Mesothelial cell of epicardium (in vitro differentiated cells): ENCODE data around the gene LAMC3. TPM values are rescaled to one million over a fixed set of nuclear protein-coding genes. Genes with fewer than 3 reads are reported as not detected.

Source experiments
- DNase-seq, 2 experiments: peaks; one replicate each; pipeline ENCODE4 v3.0.0; 2021; ENCODE audit warnings: low spot score in 2 of 2; ENCODE audit not compliant: unreplicated experiment in 2 of 2
- H3K27ac Mint-ChIP-seq: 2 replicates; pipeline ENCODE4 v1.8.0; 2021; ENCODE audit warnings: mixed read lengths
- H3K27me3 Mint-ChIP-seq: 2 replicates; pipeline ENCODE4 v1.8.0; 2021; ENCODE audit warnings: low read depth, mixed read lengths
- H3K36me3 Mint-ChIP-seq: 2 replicates; pipeline ENCODE4 v1.8.0; 2021; ENCODE audit warnings: mixed read lengths
- H3K4me1 Mint-ChIP-seq: 2 replicates; pipeline ENCODE4 v1.8.0; 2021; ENCODE audit warnings: mixed read lengths
- H3K4me3 Mint-ChIP-seq: 2 replicates; pipeline ENCODE4 v1.8.0; 2021; ENCODE audit warnings: mild to moderate bottlenecking, moderate library complexity, mixed read lengths
- H3K9me3 Mint-ChIP-seq: 2 replicates; pipeline ENCODE4 v1.8.0; 2021; ENCODE audit warnings: mixed read lengths
- total RNA-seq: library from RNA; stranded (reverse); gene quantifications from 3 replicates; pipeline ENCODE4 v1.2.1, GENCODE V29; 2021
- TF ChIP-seq, protein P1 (sequence below): fragments of 200-600 bp; sonication (generic); IDR thresholded peaks from one replicate; pipeline ENCODE4 v1.5.0; 2021; ENCODE audit warnings: antibody characterized with exemption; ENCODE audit not compliant: unreplicated experiment

Gene LAMC3
- total RNA-seq, 1 donor from 2014 or later: 18.3 TPM

- H3K4me3 Mint-ChIP-seq: no peak overlapping the region
- H3K9me3 Mint-ChIP-seq: no peaks in the 10 kb centered on the region
- H3K4me1 Mint-ChIP-seq: no peaks in the 10 kb centered on the region
- TF ChIP-seq, protein P1, sequence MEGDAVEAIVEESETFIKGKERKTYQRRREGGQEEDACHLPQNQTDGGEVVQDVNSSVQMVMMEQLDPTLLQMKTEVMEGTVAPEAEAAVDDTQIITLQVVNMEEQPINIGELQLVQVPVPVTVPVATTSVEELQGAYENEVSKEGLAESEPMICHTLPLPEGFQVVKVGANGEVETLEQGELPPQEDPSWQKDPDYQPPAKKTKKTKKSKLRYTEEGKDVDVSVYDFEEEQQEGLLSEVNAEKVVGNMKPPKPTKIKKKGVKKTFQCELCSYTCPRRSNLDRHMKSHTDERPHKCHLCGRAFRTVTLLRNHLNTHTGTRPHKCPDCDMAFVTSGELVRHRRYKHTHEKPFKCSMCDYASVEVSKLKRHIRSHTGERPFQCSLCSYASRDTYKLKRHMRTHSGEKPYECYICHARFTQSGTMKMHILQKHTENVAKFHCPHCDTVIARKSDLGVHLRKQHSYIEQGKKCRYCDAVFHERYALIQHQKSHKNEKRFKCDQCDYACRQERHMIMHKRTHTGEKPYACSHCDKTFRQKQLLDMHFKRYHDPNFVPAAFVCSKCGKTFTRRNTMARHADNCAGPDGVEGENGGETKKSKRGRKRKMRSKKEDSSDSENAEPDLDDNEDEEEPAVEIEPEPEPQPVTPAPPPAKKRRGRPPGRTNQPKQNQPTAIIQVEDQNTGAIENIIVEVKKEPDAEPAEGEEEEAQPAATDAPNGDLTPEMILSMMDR: no peak
- no peak for DNase-seq
- H3K27me3 Mint-ChIP-seq: peaks cover 15% of the 10 kb centered on the region
- H3K27ac Mint-ChIP-seq: no peak overlapping the region
- no peaks in the 10 kb centered on the region for H3K36me3 Mint-ChIP-seq
These were observed 34.3 kb upstream of the LAMC3 start for GRCh38 chr9:130974697-130975096.

DNA sequence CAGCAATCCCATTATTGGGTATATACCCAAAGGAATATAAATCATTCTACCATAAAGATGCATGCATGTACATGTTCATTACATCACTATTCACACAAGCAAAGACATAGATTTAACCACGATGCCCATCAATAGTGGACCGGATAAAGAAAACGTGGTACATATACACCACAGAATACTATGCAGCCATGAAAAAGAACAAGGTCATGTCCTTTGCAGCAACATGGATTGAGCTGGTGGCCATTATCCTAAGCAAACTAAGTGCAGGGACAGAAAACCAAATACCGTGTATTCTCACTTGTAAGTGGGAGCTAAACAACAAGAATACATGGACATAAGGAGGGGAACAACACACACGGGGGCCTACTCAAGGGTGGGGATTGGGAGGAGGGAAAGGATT lies 33.8 kb upstream of the LAMC3 start:
- TF ChIP-seq, protein P1: no peak
- Mint-ChIP-seq H3K4me1 (no peaks in the 10 kb centered on the region), H3K27ac (no peak overlapping the region), H3K27me3 (peaks cover 15% of the 10 kb centered on the region), H3K9me3 (no peaks in the 10 kb centered on the region), H3K4me3 (no peak overlapping the region), H3K36me3 (no peaks in the 10 kb centered on the region)
- no peak for DNase-seq

DNA sequence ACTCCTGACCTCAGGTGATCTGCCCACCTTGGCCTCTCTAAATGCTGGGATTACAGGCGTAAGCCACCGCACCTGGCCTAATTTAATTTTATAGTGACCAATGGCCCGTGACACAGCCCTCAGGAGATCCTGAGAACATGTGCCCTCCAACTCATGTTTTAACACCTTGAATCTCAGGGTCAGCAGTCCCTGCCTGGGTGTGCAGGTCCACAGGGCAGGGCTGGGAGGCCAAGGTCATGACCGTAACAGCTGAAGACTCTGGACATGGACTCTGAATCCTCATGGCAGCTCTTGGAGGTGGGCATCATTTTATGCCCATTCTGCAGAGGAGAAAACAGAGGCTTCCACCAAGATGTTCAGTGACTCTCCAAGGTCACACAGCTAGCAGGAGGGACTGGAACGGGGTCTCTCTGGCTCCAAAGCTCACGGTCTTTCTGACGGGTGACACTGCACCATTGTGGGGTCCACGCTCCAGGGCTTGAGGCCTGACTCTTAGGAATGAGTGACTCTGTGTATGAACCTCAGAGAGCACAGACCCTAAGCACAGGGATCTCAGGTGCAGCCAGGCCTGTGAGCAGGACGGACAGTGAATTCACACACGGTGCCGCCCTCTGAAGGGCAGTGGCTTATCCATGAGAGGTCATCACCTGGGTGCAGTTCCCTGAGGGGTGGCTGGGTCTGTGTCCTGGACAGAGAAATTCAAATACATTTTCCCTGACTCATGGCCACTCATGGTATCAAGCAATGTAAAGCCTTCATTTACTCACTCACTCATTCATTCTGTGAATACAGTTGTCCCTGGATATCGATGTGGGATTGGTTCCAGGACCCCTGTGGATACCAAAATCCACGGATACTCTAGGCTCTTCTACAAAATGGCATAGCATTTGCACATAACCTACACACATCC lies 32.8 kb upstream of the LAMC3 start:
- no peaks in the 10 kb centered on the region for H3K9me3 Mint-ChIP-seq
- TF ChIP-seq, protein P1: no peak
- no peak for DNase-seq
- H3K36me3 Mint-ChIP-seq: no peaks in the 10 kb centered on the region
- H3K4me3 Mint-ChIP-seq: no peak overlapping the region
- H3K27ac Mint-ChIP-seq: no peak overlapping the region
- peaks cover 15% of the 10 kb centered on the region for H3K27me3 Mint-ChIP-seq
- H3K4me1 Mint-ChIP-seq: no peaks in the 10 kb centered on the region

- H3K9me3 Mint-ChIP-seq: no peaks in the 10 kb centered on the region
- H3K36me3 Mint-ChIP-seq: no peaks in the 10 kb centered on the region
- no peak overlapping the region for H3K27ac Mint-ChIP-seq
- TF ChIP-seq, protein P1: no peak
- H3K4me1 Mint-ChIP-seq: no peaks in the 10 kb centered on the region
- H3K4me3 Mint-ChIP-seq: no peak overlapping the region
- DNase-seq: no peak
- peaks cover 13% of the 10 kb centered on the region for H3K27me3 Mint-ChIP-seq
These were observed 31.2 kb upstream of the LAMC3 start for GRCh38 chr9:130977811-130978221.

- no peak overlapping the region for H3K4me3 Mint-ChIP-seq
- TF ChIP-seq, protein P1: no peak
- peaks cover 2% of the 10 kb centered on the region for H3K27me3 Mint-ChIP-seq
- no peaks in the 10 kb centered on the region for H3K9me3 Mint-ChIP-seq
- H3K27ac Mint-ChIP-seq: no peak overlapping the region
- H3K36me3 Mint-ChIP-seq: no peaks in the 10 kb centered on the region
- no peak for DNase-seq
- H3K4me1 Mint-ChIP-seq: no peaks in the 10 kb centered on the region
These were observed 29.2 kb upstream of the LAMC3 start for GRCh38 chr9:130979591-130980385.
